ENCODE results near the gene SLC38A10.

The SLC38A10 gene

GRCh38 chr17:81323083-81323369 is 27.9 kb upstream of the SLC38A10 start:
- H3K27me3 ChIP-seq (ENCODE audit: control insufficient read depth, low read length) = no peaks in the 10 kb centered on the region
- TF ChIP-seq EZH2phosphoT487 (IDR thresholded peaks at IDR 0.05; ENCODE audit: borderline replicate concordance, low read length) (no peak), CTCF (IDR thresholded peaks at IDR 0.05; ENCODE audit: low read depth, low read length, poor library complexity, severe bottlenecking) (no peak)
- H3K9me2 ChIP-seq (replicated peaks; ENCODE audit: control insufficient read depth, low read length) = no peaks in the 10 kb centered on the region
- no peak overlapping the region for H3K4me3 ChIP-seq (ENCODE audit: low read length)
- no peak overlapping the region for H3K4me2 ChIP-seq (ENCODE audit: low read length)
- H4K20me1 ChIP-seq (ENCODE audit: control insufficient read depth, insufficient read depth, low read depth, low read length) = no peaks in the 10 kb centered on the region
- no peaks in the 10 kb centered on the region for H3K36me3 ChIP-seq (ENCODE audit: control insufficient read depth, low read length)
- no peaks in the 10 kb centered on the region for H3F3A ChIP-seq (ENCODE audit: control insufficient read depth, insufficient read depth)
- H3K79me2 ChIP-seq (ENCODE audit: control insufficient read depth, low read length) = no peaks in the 10 kb centered on the region
- H3K27ac ChIP-seq (ENCODE audit: low read depth, low read length) = no peak overlapping the region
- H3K9me3 ChIP-seq (ENCODE audit: control insufficient read depth, insufficient read depth, low read length) = no peaks in the 10 kb centered on the region
- H3K4me1 ChIP-seq (ENCODE audit: control insufficient read depth, low read length) = no peaks in the 10 kb centered on the region

- Histone ChIP-seq H3K27ac (ENCODE audit: low read depth, low read length) (no peak overlapping the region), H3K9me3 (ENCODE audit: control insufficient read depth, insufficient read depth, low read length) (no peaks in the 10 kb centered on the region), H3K9me2 (replicated peaks; ENCODE audit: control insufficient read depth, low read length) (no peaks in the 10 kb centered on the region), H3K4me2 (ENCODE audit: low read length) (no peak overlapping the region), H3F3A (ENCODE audit: control insufficient read depth, insufficient read depth) (no peaks in the 10 kb centered on the region), H3K36me3 (ENCODE audit: control insufficient read depth, low read length) (no peaks in the 10 kb centered on the region), H4K20me1 (ENCODE audit: control insufficient read depth, insufficient read depth, low read depth, low read length) (no peaks in the 10 kb centered on the region), H3K4me1 (ENCODE audit: control insufficient read depth, low read length) (no peaks in the 10 kb centered on the region), H3K79me2 (ENCODE audit: control insufficient read depth, low read length) (no peaks in the 10 kb centered on the region), H3K4me3 (ENCODE audit: low read length) (no peak overlapping the region), H3K27me3 (ENCODE audit: control insufficient read depth, low read length) (no peaks in the 10 kb centered on the region)
- peak; percentile 66 for TF ChIP-seq CTCF (IDR thresholded peaks at IDR 0.05; ENCODE audit: low read depth, low read length, poor library complexity, severe bottlenecking)
- TF ChIP-seq EZH2phosphoT487 (IDR thresholded peaks at IDR 0.05; ENCODE audit: borderline replicate concordance, low read length) = no peak
These were observed 27.4 kb upstream of the SLC38A10 start for GRCh38 chr17:81322271-81323082.

- Histone ChIP-seq H3K79me2 (ENCODE audit: control insufficient read depth, low read length) (no peaks in the 10 kb centered on the region), H3K36me3 (ENCODE audit: control insufficient read depth, low read length) (no peaks in the 10 kb centered on the region), H3K27me3 (ENCODE audit: control insufficient read depth, low read length) (no peaks in the 10 kb centered on the region), H3F3A (ENCODE audit: control insufficient read depth, insufficient read depth) (no peaks in the 10 kb centered on the region), H3K9me2 (replicated peaks; ENCODE audit: control insufficient read depth, low read length) (no peaks in the 10 kb centered on the region), H3K27ac (ENCODE audit: low read depth, low read length) (no peak overlapping the region), H4K20me1 (ENCODE audit: control insufficient read depth, insufficient read depth, low read depth, low read length) (no peaks in the 10 kb centered on the region), H3K4me1 (ENCODE audit: control insufficient read depth, low read length) (no peaks in the 10 kb centered on the region), H3K9me3 (ENCODE audit: control insufficient read depth, insufficient read depth, low read length) (no peaks in the 10 kb centered on the region), H3K4me2 (ENCODE audit: low read length) (no peak overlapping the region), H3K4me3 (ENCODE audit: low read length) (no peak overlapping the region)
- no peak for TF ChIP-seq EZH2phosphoT487 (IDR thresholded peaks at IDR 0.05; ENCODE audit: borderline replicate concordance, low read length)
- no peak for TF ChIP-seq CTCF (IDR thresholded peaks at IDR 0.05; ENCODE audit: low read depth, low read length, poor library complexity, severe bottlenecking)
These were observed 23.0 kb upstream of the SLC38A10 start for GRCh38 chr17:81317961-81318605.
